Mammary epithelial cell (primary cell): Measurements from ENCODE around the gene VAT1L.

ENCODE experiments used
- EZH2 ChIP-seq: IDR thresholded peaks from 2 replicates; pipeline ENCODE4 v1.6.1; 2012; ENCODE audit warnings: low read length, inconsistent platforms, borderline replicate concordance
- TF ChIP-seq, protein P1 (sequence below), 2 donors: IDR thresholded peaks in 1 of 2; conservative IDR thresholded peaks in 1 of 2; 2 replicates each; pipeline ENCODE4 v1.5.1; 2011 to 2012; ENCODE audit warnings: inconsistent platforms in 2 of 2, low read length in 2 of 2, mild to moderate bottlenecking in 2 of 2, control low read depth in 1 of 2, low read depth in 1 of 2; ENCODE audit not compliant: insufficient read depth in 1 of 2; ENCODE audit errors: extremely low read depth in 1 of 2

DNA sequence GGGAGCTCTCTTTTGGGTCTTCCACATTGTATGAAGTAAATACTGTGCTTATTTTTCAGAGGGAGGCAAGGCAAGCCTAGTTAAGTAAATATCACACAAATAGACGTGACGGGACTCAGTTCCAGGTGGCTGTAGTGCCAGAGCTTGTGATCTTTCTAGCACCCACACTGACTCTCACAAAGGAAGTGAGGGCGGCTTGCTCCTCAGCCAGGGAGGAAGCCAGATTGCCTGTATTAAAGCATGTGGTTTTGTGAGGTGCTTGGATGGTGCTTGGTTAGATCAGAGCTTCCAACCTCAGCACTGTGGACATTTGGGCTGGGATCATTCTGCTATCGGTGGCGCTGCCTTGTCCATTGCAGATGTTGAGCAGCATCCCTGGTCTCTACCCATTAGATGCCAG, 80.1 kb downstream of the VAT1L start:
- TF ChIP-seq, protein P1, sequence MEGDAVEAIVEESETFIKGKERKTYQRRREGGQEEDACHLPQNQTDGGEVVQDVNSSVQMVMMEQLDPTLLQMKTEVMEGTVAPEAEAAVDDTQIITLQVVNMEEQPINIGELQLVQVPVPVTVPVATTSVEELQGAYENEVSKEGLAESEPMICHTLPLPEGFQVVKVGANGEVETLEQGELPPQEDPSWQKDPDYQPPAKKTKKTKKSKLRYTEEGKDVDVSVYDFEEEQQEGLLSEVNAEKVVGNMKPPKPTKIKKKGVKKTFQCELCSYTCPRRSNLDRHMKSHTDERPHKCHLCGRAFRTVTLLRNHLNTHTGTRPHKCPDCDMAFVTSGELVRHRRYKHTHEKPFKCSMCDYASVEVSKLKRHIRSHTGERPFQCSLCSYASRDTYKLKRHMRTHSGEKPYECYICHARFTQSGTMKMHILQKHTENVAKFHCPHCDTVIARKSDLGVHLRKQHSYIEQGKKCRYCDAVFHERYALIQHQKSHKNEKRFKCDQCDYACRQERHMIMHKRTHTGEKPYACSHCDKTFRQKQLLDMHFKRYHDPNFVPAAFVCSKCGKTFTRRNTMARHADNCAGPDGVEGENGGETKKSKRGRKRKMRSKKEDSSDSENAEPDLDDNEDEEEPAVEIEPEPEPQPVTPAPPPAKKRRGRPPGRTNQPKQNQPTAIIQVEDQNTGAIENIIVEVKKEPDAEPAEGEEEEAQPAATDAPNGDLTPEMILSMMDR (conservative IDR thresholded peaks at IDR 0.05 in 1 of 2, IDR thresholded peaks at IDR 0.05 in 1 of 2; ENCODE audit: extremely low read depth in 1 of 2, insufficient read depth in 1 of 2, low read depth in 1 of 2, low read length in 2 of 2), result no peak
- no peak for TF ChIP-seq EZH2
